NCI-H2029 treated with DMSO at 0.1 percent for 48 hours (cell line): ENCODE measurements around the gene ADGRA1.
"Not testable (repeated sequence)": the region's sequence is repeated elsewhere in the genome, so short reads cannot be mapped to it uniquely, and the experiment has no call there.

Experiments
- DNase-seq: peaks from one replicate; lab custom pipeline; 2025; lab: John Stamatoyannopoulos, UW

Gene ADGRA1

GRCh38 chr10:133150226-133150625, 62.5 kb downstream of the ADGRA1 start:
- DNase-seq, result no peak

GRCh38 chr10:133150656-133151055, 62.9 kb downstream of the ADGRA1 start:
- DNase-seq, result no peak

GRCh38 chr10:133151071-133151470, 63.3 kb downstream of the ADGRA1 start:
- not testable (repeated sequence) for DNase-seq

- no peak for DNase-seq
These were observed 63.8 kb downstream of the ADGRA1 start for GRCh38 chr10:133151543-133151972.

DNA sequence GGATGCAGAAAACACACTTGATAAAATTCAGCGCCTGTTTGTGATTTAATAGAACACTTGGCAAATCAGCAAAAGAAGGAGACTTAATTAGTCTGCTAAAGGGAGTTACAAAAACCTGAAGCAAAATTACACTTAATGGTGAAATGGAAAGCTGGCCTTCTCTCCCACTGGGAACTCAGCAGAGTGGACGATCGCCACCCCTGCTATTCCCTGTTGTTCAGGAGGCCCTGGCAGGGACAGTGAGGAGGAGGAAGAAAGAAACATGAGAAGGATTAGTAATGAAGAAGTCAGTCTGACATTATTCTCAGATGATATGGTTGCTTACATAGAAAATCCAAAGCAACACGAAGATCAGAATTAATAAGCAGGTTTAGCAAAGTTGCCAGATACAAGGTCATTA, 66.7 kb downstream of the ADGRA1 start:
- no peak for DNase-seq

- no peak for DNase-seq
These were observed 67.5 kb downstream of the ADGRA1 start for GRCh38 chr10:133154996-133155778.

GRCh38 chr10:133156674-133157579, 69.2 kb downstream of the ADGRA1 start:
- no peak for DNase-seq

- no peak for DNase-seq
These were observed 70.1 kb downstream of the ADGRA1 start for GRCh38 chr10:133157662-133158436.

DNA sequence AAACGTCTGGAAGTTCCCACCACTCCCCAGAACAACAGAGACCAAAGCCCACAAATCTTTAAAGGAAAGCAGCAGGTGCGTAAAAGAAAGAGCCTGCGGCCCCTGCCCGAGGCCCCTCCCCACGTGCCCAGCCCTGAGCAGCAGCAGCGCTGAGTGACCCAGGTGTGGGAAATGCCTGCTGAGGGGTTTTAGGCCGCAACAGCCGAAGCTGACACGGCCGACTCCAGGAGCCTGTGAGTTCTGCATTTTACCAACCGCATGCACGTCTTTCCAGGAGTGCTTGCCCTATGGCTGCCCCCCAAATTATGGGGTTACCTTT, 70.7 kb downstream of the ADGRA1 start:
- DNase-seq, result no peak

GRCh38 chr10:133158756-133159610, 71.3 kb downstream of the ADGRA1 start:
- DNase-seq, result no peak

- DNase-seq, result no peak
These were observed 71.9 kb downstream of the ADGRA1 start for GRCh38 chr10:133159611-133159949.

DNA sequence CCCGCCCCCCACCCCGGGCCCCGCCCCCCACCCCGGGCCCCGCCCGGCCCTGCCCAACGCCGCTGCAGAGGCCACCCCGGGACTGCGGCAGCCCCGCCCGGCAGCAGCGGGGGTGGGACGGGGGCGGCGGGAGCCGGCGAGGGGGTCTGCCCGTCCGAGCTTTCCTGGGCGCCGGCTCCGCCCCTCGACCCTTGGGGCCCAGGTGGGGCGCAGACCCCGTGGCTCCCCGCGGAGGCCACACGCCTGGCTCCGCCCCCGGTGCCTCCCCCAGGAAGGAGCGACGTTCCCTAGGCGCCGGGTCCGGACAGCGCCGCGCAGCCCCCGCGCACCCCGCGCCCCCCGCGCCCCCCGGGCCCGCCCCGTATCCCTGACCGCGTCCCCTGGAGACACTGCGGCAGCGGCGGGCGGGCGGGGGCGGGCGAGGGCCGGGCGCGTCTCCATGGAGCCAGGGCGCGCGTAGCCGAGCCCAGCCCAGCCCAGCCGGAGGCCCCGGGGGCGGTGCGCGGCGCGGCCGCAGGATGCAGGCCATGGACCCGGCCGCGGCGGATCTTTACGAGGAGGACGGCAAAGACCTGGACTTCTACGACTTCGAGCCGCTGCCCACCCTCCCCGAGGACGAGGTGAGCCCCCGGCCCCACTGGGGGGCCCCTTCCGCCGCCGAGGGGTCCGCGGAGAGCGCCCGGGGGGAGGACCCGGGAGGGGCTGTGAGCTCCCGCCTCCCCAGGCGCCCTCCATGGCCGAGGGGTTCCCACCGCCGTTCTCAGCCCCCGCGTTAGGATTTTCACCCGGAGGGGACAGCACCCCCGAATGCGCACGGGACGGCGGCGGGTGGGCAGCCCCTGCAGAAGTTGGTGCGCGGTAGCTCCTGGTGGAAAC, 72.5 kb downstream of the ADGRA1 start, which contains the start of gene KNDC1:
TSS of gene KNDC1 (plus strand) at position 270 of the 876 bp plus-strand sequence. CDS start at position 519, 249 bp downstream.
- no peak for DNase-seq

DNA sequence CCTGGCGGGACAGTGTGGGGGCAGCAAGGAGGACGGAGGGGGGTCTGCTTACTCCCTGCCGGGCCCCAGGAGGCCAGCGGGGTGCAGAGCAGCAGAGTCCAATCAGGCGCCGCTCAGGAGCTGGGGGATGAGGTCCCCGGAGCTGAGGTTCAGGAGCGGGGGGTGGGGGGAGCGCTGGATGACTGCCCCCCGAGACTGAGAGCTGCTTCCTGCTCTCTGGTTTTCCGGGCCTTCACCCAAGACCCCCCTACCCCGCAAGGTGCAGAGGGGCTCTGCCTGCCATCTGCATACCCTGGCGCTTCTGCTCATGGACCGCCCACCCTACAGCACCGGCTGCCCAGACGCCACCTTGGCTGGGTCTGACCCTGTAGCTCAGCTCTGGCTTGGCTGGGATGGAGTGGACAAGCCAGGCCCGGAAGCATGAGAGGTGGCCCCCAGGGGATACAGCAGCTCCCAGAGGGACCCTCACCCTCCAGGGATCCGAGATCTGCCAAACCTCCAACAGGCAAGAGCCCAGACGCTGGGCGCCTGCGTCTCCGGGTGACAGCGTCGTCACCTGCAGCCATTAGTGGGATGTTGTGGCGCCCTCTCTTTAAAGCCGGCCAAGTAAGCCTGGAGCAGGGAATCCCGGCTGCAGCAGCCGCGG, 73.2 kb downstream of the ADGRA1 start:
- DNase-seq, result no peak

DNA sequence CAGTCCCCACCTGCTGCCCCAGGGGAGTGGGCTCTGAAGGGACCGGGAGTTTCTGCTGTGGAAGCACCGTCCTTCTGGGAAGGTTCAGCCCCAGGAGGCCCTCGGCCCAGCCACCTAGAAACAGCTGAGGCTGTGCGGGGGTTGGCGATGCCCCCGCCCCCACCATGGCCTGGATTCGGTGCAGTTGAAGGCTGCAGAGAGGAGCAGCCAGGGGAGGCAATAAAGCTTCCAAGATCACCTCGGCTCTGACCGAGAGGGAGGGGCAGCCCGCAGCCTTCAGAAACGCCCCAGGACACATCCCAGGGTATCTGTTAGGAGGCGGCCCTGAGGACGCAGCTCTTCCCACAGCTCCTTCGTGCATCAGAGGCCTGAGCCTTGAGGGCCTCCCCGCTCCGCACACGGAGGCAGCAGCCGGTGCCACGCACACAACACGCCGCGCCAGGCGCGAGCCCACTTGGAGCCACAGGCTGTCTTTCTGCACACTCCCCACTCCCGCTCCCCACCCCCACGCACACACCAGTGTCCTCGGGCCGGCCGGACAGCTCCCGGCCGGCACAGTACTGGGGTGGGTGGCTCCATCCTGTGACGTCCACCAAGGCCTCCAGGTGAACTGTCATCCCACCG, 73.9 kb downstream of the ADGRA1 start:
- DNase-seq, result no peak

GRCh38 chr10:133162178-133162909, 74.6 kb downstream of the ADGRA1 start:
- DNase-seq, result no peak

GRCh38 chr10:133162910-133163856, 75.5 kb downstream of the ADGRA1 start:
- no peak for DNase-seq
